Measurements from ENCODE around the gene TRIM69.
"Not testable (repeated sequence)": the region's sequence is repeated elsewhere in the genome, so short reads cannot be mapped to it uniquely, and the experiment has no call there.

The TRIM69 gene

GRCh38 chr15:44753345-44753744 is 17.0 kb downstream of the TRIM69 start:
- no peak for DNase-seq

GRCh38 chr15:44763187-44763586 is 26.9 kb downstream of the TRIM69 start:
- no peak for DNase-seq

- no peak for DNase-seq
These were observed 27.5 kb downstream of the TRIM69 start for GRCh38 chr15:44763848-44764247.

- no peak for DNase-seq
These were observed 28.7 kb downstream of the TRIM69 start for GRCh38 chr15:44765036-44765435.

- no peak for DNase-seq
These were observed 33.2 kb downstream of the TRIM69 start for GRCh38 chr15:44769521-44769920.

- not testable (repeated sequence) for DNase-seq
These were observed 34.4 kb downstream of the TRIM69 start for GRCh38 chr15:44770715-44771114.

- DNase-seq: peak; percentile 19
These were observed 39.6 kb downstream of the TRIM69 start for GRCh38 chr15:44775953-44776352.

- DNase-seq: no peak
These were observed 43.4 kb downstream of the TRIM69 start for GRCh38 chr15:44779761-44780160.

- DNase-seq: no peak
These were observed 44.3 kb downstream of the TRIM69 start for GRCh38 chr15:44780608-44781007.

- DNase-seq: no peak
These were observed 44.9 kb downstream of the TRIM69 start for GRCh38 chr15:44781128-44781810.

GRCh38 chr15:44782516-44782915 is 46.2 kb downstream of the TRIM69 start:
- peak; percentile 72 for DNase-seq

- DNase-seq: not testable (repeated sequence)
These were observed 48.6 kb downstream of the TRIM69 start for GRCh38 chr15:44784918-44785274.

- no peak for DNase-seq
These were observed 52.4 kb downstream of the TRIM69 start for GRCh38 chr15:44788748-44789147.

GRCh38 chr15:44790215-44790614 is 53.9 kb downstream of the TRIM69 start:
- no peak for DNase-seq

- DNase-seq: no peak
These were observed 54.3 kb downstream of the TRIM69 start for GRCh38 chr15:44790656-44791055.

GRCh38 chr15:44792715-44793114 is 56.4 kb downstream of the TRIM69 start:
- DNase-seq: no peak

- DNase-seq: no peak
These were observed 57.7 kb downstream of the TRIM69 start for GRCh38 chr15:44794072-44794471.

- no peak for DNase-seq
These were observed 60.2 kb downstream of the TRIM69 start for GRCh38 chr15:44796508-44796907.

- peak; percentile 9 for DNase-seq
These were observed 62.5 kb downstream of the TRIM69 start for GRCh38 chr15:44798826-44799225.

- DNase-seq: no peak
These were observed 65.0 kb downstream of the TRIM69 start for GRCh38 chr15:44801364-44801763.

- DNase-seq: no peak
These were observed 65.5 kb downstream of the TRIM69 start for GRCh38 chr15:44801797-44802196.

- DNase-seq: no peak
These were observed 66.0 kb downstream of the TRIM69 start for GRCh38 chr15:44802336-44802735.

- DNase-seq: no peak
These were observed 68.1 kb downstream of the TRIM69 start for GRCh38 chr15:44804298-44805046.

GRCh38 chr15:44808557-44808956 is 72.2 kb downstream of the TRIM69 start:
- DNase-seq: no peak

GRCh38 chr15:44810237-44810636 is 73.9 kb downstream of the TRIM69 start:
- DNase-seq: no peak

All from NCI-H1694 treated with DMSO at 0.1 percent for 48 hours (cell line).